H1 (cell line): ENCODE measurements around the gene MROH8. TPM values are rescaled to one million over a fixed set of nuclear protein-coding genes. Genes with fewer than 3 reads are reported as not detected.

Experiments
- HDAC2 ChIP-seq, 2 experiments: fragments of 300-600 bp in 1 of 2; sonication (generic) in 1 of 2; IDR thresholded peaks; 2 replicates each; pipeline ENCODE4 v1.6.1; 2011 to 2012; ENCODE audit warnings: low read depth in 2 of 2, low read length in 2 of 2, mild to moderate bottlenecking in 2 of 2, moderate library complexity in 2 of 2, borderline replicate concordance in 1 of 2, inconsistent platforms in 1 of 2
- SP1 ChIP-seq: IDR thresholded peaks from 2 replicates; pipeline ENCODE4 v1.6.1; 2011; ENCODE audit warnings: low read depth, low read length
- polyA plus RNA-seq, 7 experiments: library from polyadenylated mRNA; depleted of rRNA in 3 of 7; stranded (reverse) in 5 of 7; unstranded in 2 of 7; fragments of >200 nt in 5 of 7; fragments of 200-250 nt in 2 of 7; gene quantifications; 1 replicate in 5 of 7; 2 replicates in 1 of 7; 4 replicates in 1 of 7; pipeline versions ENCODE4 v1.2.1 to v1.2.3, GENCODE V29; 2011 to 2013; ENCODE audit warnings: missing spikeins in 2 of 7, mixed read lengths in 2 of 7
- total RNA-seq: library from RNA; stranded (reverse); fragmentation: NEBNext Ultra II Directional; extraction: Animal tissue kit (Norgen Biotek cat#: 25700); gene quantifications from 2 replicates; pipeline ENCODE4 v1.2.1, GENCODE V29; 2021
- TF ChIP-seq, protein P1 (sequence below): fragments of 300-600 bp; sonication (generic); IDR thresholded peaks from 2 replicates; pipeline ENCODE4 v1.7.1; 2012; ENCODE audit warnings: low read length, moderate library complexity, mild to moderate bottlenecking, inconsistent platforms; ENCODE audit not compliant: insufficient replicate concordance
- TF ChIP-seq, protein P2 (sequence below): IDR thresholded peaks from 2 replicates; pipeline ENCODE4 v1.6.1; 2012; ENCODE audit warnings: inconsistent platforms

MROH8 gene
- total and polyA plus RNA-seq, 2 of the 8 experiments (the other 6 are each of a cell fraction or from before 2014, with no cell fraction given), result 0.50 to 0.86 TPM

DNA sequence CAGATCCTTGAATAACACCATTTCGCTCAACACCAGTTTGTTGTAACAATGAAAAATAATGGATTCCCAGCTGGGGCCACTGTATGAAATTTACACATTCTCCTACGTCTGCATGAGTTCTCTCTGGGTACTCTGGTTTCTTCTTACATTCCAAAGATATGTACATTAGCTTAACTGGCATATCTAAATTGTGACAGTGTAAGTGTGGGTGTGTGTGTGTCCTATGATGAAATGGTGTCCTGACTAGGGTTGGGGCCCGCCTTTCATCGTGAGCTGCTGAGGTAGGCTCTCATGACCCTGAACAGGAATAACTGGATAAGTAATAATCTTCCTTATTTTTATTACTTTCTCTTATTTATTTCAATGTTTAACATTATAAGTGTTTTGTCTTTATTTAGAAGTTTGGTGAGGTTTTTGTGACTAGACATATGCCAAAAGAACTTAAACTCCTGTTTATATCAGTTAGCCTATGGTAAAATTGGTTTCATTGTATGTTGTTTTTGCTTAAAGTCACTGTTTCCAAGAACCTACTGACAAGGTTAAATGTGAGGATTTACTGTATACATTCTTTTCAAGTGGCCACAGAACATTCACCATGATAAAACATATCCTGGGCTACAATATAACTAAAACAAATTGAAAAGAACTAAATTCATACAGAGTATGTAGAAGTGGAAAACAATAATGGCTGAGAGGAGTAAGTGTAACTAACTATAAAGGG, 126.0 kb downstream of the MROH8 start (continued):
- TF ChIP-seq SP1, result no peak
- no peak for TF ChIP-seq HDAC2 (IDR thresholded peaks at IDR 0.05; ENCODE audit: borderline replicate concordance in 1 of 2, low read depth in 2 of 2, low read length in 2 of 2)
- TF ChIP-seq, protein P1, sequence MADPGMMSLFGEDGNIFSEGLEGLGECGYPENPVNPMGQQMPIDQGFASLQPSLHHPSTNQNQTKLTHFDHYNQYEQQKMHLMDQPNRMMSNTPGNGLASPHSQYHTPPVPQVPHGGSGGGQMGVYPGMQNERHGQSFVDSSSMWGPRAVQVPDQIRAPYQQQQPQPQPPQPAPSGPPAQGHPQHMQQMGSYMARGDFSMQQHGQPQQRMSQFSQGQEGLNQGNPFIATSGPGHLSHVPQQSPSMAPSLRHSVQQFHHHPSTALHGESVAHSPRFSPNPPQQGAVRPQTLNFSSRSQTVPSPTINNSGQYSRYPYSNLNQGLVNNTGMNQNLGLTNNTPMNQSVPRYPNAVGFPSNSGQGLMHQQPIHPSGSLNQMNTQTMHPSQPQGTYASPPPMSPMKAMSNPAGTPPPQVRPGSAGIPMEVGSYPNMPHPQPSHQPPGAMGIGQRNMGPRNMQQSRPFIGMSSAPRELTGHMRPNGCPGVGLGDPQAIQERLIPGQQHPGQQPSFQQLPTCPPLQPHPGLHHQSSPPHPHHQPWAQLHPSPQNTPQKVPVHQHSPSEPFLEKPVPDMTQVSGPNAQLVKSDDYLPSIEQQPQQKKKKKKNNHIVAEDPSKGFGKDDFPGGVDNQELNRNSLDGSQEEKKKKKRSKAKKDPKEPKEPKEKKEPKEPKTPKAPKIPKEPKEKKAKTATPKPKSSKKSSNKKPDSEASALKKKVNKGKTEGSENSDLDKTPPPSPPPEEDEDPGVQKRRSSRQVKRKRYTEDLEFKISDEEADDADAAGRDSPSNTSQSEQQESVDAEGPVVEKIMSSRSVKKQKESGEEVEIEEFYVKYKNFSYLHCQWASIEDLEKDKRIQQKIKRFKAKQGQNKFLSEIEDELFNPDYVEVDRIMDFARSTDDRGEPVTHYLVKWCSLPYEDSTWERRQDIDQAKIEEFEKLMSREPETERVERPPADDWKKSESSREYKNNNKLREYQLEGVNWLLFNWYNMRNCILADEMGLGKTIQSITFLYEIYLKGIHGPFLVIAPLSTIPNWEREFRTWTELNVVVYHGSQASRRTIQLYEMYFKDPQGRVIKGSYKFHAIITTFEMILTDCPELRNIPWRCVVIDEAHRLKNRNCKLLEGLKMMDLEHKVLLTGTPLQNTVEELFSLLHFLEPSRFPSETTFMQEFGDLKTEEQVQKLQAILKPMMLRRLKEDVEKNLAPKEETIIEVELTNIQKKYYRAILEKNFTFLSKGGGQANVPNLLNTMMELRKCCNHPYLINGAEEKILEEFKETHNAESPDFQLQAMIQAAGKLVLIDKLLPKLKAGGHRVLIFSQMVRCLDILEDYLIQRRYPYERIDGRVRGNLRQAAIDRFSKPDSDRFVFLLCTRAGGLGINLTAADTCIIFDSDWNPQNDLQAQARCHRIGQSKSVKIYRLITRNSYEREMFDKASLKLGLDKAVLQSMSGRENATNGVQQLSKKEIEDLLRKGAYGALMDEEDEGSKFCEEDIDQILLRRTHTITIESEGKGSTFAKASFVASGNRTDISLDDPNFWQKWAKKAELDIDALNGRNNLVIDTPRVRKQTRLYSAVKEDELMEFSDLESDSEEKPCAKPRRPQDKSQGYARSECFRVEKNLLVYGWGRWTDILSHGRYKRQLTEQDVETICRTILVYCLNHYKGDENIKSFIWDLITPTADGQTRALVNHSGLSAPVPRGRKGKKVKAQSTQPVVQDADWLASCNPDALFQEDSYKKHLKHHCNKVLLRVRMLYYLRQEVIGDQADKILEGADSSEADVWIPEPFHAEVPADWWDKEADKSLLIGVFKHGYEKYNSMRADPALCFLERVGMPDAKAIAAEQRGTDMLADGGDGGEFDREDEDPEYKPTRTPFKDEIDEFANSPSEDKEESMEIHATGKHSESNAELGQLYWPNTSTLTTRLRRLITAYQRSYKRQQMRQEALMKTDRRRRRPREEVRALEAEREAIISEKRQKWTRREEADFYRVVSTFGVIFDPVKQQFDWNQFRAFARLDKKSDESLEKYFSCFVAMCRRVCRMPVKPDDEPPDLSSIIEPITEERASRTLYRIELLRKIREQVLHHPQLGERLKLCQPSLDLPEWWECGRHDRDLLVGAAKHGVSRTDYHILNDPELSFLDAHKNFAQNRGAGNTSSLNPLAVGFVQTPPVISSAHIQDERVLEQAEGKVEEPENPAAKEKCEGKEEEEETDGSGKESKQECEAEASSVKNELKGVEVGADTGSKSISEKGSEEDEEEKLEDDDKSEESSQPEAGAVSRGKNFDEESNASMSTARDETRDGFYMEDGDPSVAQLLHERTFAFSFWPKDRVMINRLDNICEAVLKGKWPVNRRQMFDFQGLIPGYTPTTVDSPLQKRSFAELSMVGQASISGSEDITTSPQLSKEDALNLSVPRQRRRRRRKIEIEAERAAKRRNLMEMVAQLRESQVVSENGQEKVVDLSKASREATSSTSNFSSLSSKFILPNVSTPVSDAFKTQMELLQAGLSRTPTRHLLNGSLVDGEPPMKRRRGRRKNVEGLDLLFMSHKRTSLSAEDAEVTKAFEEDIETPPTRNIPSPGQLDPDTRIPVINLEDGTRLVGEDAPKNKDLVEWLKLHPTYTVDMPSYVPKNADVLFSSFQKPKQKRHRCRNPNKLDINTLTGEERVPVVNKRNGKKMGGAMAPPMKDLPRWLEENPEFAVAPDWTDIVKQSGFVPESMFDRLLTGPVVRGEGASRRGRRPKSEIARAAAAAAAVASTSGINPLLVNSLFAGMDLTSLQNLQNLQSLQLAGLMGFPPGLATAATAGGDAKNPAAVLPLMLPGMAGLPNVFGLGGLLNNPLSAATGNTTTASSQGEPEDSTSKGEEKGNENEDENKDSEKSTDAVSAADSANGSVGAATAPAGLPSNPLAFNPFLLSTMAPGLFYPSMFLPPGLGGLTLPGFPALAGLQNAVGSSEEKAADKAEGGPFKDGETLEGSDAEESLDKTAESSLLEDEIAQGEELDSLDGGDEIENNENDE, result no peak
- TF ChIP-seq, protein P2, sequence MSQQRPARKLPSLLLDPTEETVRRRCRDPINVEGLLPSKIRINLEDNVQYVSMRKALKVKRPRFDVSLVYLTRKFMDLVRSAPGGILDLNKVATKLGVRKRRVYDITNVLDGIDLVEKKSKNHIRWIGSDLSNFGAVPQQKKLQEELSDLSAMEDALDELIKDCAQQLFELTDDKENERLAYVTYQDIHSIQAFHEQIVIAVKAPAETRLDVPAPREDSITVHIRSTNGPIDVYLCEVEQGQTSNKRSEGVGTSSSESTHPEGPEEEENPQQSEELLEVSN, result no peak
